CD14-positive monocyte (primary cell): Measurements from ENCODE around the gene LEMD1. TPM values are rescaled to one million over a fixed set of nuclear protein-coding genes. Genes with fewer than 3 reads are reported as not detected.

Source experiments
- DNase-seq, 3 donors: peaks; one replicate each; pipeline ENCODE4 v3.0.0-alpha.2; 2011 to 2022
- H2AFZ ChIP-seq: 2 replicates; pipeline ENCODE4 v1.6.0; 2012; ENCODE audit warnings: mild to moderate bottlenecking, low read depth, low read length, inconsistent platforms; ENCODE audit not compliant: insufficient read depth, poor library complexity, severe bottlenecking
- H3K27ac ChIP-seq, 2 donors: 1 replicate in 1 of 2; 2 replicates in 1 of 2; pipeline ENCODE4 v1.5.1; 2012 to 2013; ENCODE audit warnings: low read length in 2 of 2, control low read depth in 1 of 2, inconsistent platforms in 1 of 2, low read depth in 1 of 2, mild to moderate bottlenecking in 1 of 2
- H3K27me3 ChIP-seq, 2 donors: one replicate each; pipeline versions ENCODE4 v1.6.0 to v1.6.1; 2011 to 2013; ENCODE audit warnings: low read length in 2 of 2; ENCODE audit not compliant: control insufficient read depth in 2 of 2, insufficient read depth in 2 of 2
- H3K36me3 ChIP-seq, 2 donors: replicated peaks in 1 of 2; 1 replicate in 1 of 2; 2 replicates in 1 of 2; pipeline versions ENCODE4 v1.5.1 to v1.6.1; 2012 to 2013; ENCODE audit warnings: low read length in 2 of 2, control low read depth in 1 of 2, inconsistent platforms in 1 of 2, mild to moderate bottlenecking in 1 of 2; ENCODE audit not compliant: insufficient read depth in 2 of 2, control insufficient read depth in 1 of 2
- H3K4me1 ChIP-seq, 2 donors: 1 replicate in 1 of 2; 2 replicates in 1 of 2; pipeline versions ENCODE4 v1.5.1 to v1.6.1; 2012 to 2013; ENCODE audit warnings: low read length in 2 of 2, control low read depth in 1 of 2, inconsistent platforms in 1 of 2, mild to moderate bottlenecking in 1 of 2, moderate library complexity in 1 of 2; ENCODE audit not compliant: insufficient read depth in 2 of 2, control insufficient read depth in 1 of 2
- H3K4me2 ChIP-seq: replicated peaks from 2 replicates; pipeline ENCODE3; 2012; ENCODE audit warnings: low read length, moderate library complexity, mild to moderate bottlenecking; ENCODE audit not compliant: poor library complexity, severe bottlenecking; ENCODE audit errors: extremely low read depth
- H3K4me3 ChIP-seq, 3 experiments: fragments of 200-600 bp in 1 of 3; sonication (generic) in 1 of 3; replicated peaks in 1 of 3; 1 replicate in 2 of 3; 2 replicates in 1 of 3; pipeline ENCODE4 v1.5.1; 2011 to 2013; ENCODE audit warnings: low read length in 3 of 3, mild to moderate bottlenecking in 3 of 3, control low read depth in 2 of 3, low read depth in 2 of 3, inconsistent platforms in 1 of 3, moderate library complexity in 1 of 3
- H3K79me2 ChIP-seq: 2 replicates; pipeline ENCODE4 v1.6.0; 2012; ENCODE audit warnings: mild to moderate bottlenecking, control low read depth, inconsistent platforms, low read length, moderate library complexity; ENCODE audit not compliant: insufficient read depth
- H3K9ac ChIP-seq: 2 replicates; pipeline ENCODE4 v1.6.0; 2017; ENCODE audit warnings: low read length, mild to moderate bottlenecking; ENCODE audit not compliant: insufficient read depth, poor library complexity, severe bottlenecking
- H3K9me3 ChIP-seq, 2 donors: replicated peaks in 1 of 2; 1 replicate in 1 of 2; 2 replicates in 1 of 2; pipeline versions ENCODE4 v1.5.1 to v1.6.1; 2012 to 2013; ENCODE audit warnings: low read length in 2 of 2, control low read depth in 1 of 2; ENCODE audit not compliant: control insufficient read depth in 1 of 2, insufficient read depth in 1 of 2
- H4K20me1 ChIP-seq: 2 replicates; pipeline ENCODE4 v1.6.0; 2012; ENCODE audit warnings: mild to moderate bottlenecking, low read length, control low read depth, moderate library complexity; ENCODE audit not compliant: insufficient read depth
- H3K27ac Mint-ChIP-seq, 7 donors: one replicate each; pipeline ENCODE4 v1.8.0; 2020; ENCODE audit warnings: mild to moderate bottlenecking in 7 of 7, mixed read lengths in 7 of 7, moderate library complexity in 6 of 7, inconsistent platforms in 2 of 7
- H3K27me3 Mint-ChIP-seq, 3 donors: one replicate each; pipeline ENCODE4 v1.8.0; 2021 to 2022; ENCODE audit warnings: low read depth in 3 of 3, mild to moderate bottlenecking in 3 of 3, mixed read lengths in 3 of 3, moderate library complexity in 3 of 3, inconsistent platforms in 1 of 3
- H3K36me3 Mint-ChIP-seq, 2 donors: one replicate each; pipeline ENCODE4 v1.8.0; 2020; ENCODE audit warnings: mixed read lengths in 2 of 2, inconsistent platforms in 1 of 2, mild to moderate bottlenecking in 1 of 2
- H3K4me1 Mint-ChIP-seq: one replicate; pipeline ENCODE4 v1.8.0; 2020; ENCODE audit warnings: mild to moderate bottlenecking, mixed read lengths
- H3K4me3 Mint-ChIP-seq, 2 donors: one replicate each; pipeline ENCODE4 v1.8.0; 2020; ENCODE audit warnings: mild to moderate bottlenecking in 2 of 2, mixed read lengths in 2 of 2, moderate library complexity in 1 of 2
- H3K9me3 Mint-ChIP-seq, 7 donors: one replicate each; pipeline ENCODE4 v1.8.0; 2020 to 2022; ENCODE audit warnings: mixed read lengths in 7 of 7, mild to moderate bottlenecking in 6 of 7, moderate library complexity in 6 of 7, inconsistent platforms in 2 of 7
- CTCF ChIP-seq: fragments of 200-600 bp; IDR thresholded peaks from one replicate; pipeline ENCODE4 v1.8.0; 2022; ENCODE audit warnings: antibody characterized with exemption, mild to moderate bottlenecking
- WGBS: methylation state at CpG from one replicate; pipeline ENCODE4 v1.1.5; 2013; ENCODE audit warnings: missing lambda C conversion rate; ENCODE audit not compliant: insufficient coverage; 5-methylcytosine and 5-hydroxymethylcytosine counted together
- intact Hi-C, 2 donors: fragments of 100-400 bp; cut with micrococcal nuclease; formaldehyde crosslinking; loops; one replicate each; pipeline versions ENCODE4 v1.15.0 to v1.15.1; 2023
- polyA plus RNA-seq, 3 donors: library from polyadenylated mRNA; depleted of rRNA in 1 of 3; unstranded in 2 of 3; stranded (reverse) in 1 of 3; fragments of 300-500 nt in 2 of 3; fragments of >200 nt in 1 of 3; fragmentation: Illumina TruSeq in 2 of 3; gene quantifications; 1 replicate in 2 of 3; 2 replicates in 1 of 3; pipeline ENCODE4 v1.2.3, GENCODE V29; 2012 to 2021

The LEMD1 gene
- polyA plus RNA-seq, 3 donors, result not detected

DNA sequence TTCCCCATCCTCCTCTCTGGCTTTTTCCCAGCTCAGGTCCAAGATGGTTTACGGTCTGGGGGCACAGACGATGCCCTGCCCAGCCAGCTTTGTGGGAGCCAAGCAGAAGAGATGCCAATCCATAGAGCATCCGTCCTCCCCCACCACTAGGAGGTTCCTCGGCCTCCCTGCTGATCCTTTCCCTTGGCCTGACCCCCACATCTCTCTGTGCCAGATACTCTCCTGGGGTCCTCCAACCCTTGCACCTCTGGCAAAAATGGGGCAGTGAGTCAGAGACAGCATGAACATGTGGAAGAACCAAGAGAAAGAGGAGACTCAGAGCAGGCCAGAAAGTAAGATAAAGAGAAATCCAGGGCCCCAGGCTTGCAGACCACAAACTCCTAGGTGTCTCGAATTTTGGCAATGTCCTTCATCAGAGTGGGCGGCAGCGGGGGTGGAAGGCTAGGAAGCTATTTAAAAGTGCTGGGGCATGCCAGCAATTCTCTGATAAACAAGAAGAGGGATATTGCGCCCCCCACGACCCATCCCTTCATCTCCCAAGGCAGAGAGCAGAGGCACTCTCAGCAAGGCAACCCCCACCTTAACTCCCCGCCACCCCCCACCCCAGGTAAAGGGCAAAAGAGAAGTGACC lies 22.6 kb upstream of the LEMD1 start:
- Mint-ChIP-seq H3K27ac (no peak overlapping the region), H3K36me3 (no peaks in the 10 kb centered on the region), H3K4me3 (no peak overlapping the region), H3K9me3 (peaks cover 0 to 2% (median 0%) of the 10 kb centered on the region in 7 donors), H3K27me3 (peaks cover 25 to 52% (median 29%) of the 10 kb centered on the region in 3 donors), H3K4me1 (peaks cover 18% of the 10 kb centered on the region)
- Histone ChIP-seq H2AFZ (no peak overlapping the region), H3K36me3 (no peaks in the 10 kb centered on the region), H3K4me3 (no peak overlapping the region), H3K79me2 (no peaks in the 10 kb centered on the region), H3K4me1 (peaks cover 18 to 23% of the 10 kb centered on the region in 2 donors), H3K27ac (no peak overlapping the region), H4K20me1 (no peaks in the 10 kb centered on the region), H3K9ac (no peak overlapping the region), H3K4me2 (no peak overlapping the region), H3K9me3 (no peaks in the 10 kb centered on the region), H3K27me3 (peaks cover 0 to 20% of the 10 kb centered on the region in 2 donors)
- no peak for TF ChIP-seq CTCF
- WGBS, result 73% methylated on average over 5 of the region's 10 CpGs
- no peak for DNase-seq
- intact Hi-C loops, result no loop called here

DNA sequence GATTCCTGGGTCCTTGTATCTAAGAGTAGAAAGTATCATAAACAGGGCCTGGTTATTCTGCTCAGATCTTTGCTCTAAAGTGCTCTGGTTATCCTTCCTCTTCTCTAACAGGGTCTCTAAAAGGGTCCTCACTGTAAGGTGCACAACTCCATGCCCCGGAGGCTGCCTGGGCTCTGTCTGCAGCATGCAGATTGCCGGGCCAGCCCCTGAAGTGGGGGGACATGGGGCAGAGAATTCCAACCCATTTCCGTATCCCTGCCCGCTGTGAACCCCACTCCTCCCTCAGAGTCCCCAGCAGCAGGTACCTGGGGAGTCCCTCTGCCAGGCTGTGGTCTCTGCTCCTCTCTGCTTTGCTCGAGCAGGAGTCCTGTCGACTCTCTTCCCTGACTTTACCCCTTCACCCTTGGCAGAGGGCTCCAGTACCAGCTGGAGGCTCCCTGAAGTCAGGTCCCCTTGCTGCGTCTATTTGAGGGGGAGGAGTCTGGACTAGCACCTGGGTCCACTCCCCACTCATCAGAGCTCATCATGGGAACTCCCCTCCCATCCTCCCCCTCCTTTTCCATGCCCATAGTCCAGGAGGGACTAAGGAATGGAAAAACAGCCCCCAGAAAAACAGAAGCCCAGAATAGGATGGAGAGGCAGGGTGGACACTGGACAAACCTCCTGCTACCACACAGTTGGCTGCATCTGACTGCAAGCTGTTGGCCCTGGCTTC lies 21.9 kb upstream of the LEMD1 start:
- Histone ChIP-seq H3K4me2 (no peak overlapping the region), H3K27me3 (peaks cover 0 to 18% of the 10 kb centered on the region in 2 donors), H3K36me3 (no peaks in the 10 kb centered on the region), H2AFZ (no peak overlapping the region), H3K4me1 (peaks cover 18 to 23% of the 10 kb centered on the region in 2 donors), H3K79me2 (no peaks in the 10 kb centered on the region), H3K9ac (no peak overlapping the region), H4K20me1 (no peaks in the 10 kb centered on the region), H3K4me3 (no peak overlapping the region), H3K9me3 (no peaks in the 10 kb centered on the region), H3K27ac (no peak overlapping the region)
- no peak for DNase-seq
- intact Hi-C loops, result no loop called here
- whole genome bisulfite sequencing, result 100% methylated on average over 1 of the region's 7 CpGs
- Mint-ChIP-seq H3K27ac (no peak overlapping the region), H3K9me3 (peaks cover 0 to 2% (median 0%) of the 10 kb centered on the region in 7 donors), H3K4me3 (no peak overlapping the region), H3K4me1 (peaks cover 22% of the 10 kb centered on the region), H3K36me3 (no peaks in the 10 kb centered on the region), H3K27me3 (peaks cover 25 to 52% (median 32%) of the 10 kb centered on the region in 3 donors)
- no peak for TF ChIP-seq CTCF
